Endothelial cell of umbilical vein (primary cell): Measurements from ENCODE around the gene PRKCB.

Experiments
- POLR2A ChIP-seq: IDR thresholded peaks from 2 replicates; pipeline ENCODE4 v1.6.1; 2012; ENCODE audit warnings: low read depth, mild to moderate bottlenecking, control low read depth, low read length
- TF ChIP-seq, protein P1 (sequence below), 2 donors: IDR thresholded peaks; 1 replicate in 1 of 2; 2 replicates in 1 of 2; pipeline ENCODE4 v1.5.1; 2011; ENCODE audit warnings: low read length in 2 of 2, mild to moderate bottlenecking in 2 of 2, moderate library complexity in 2 of 2, control low read depth in 1 of 2, inconsistent platforms in 1 of 2, low read depth in 1 of 2; ENCODE audit not compliant: insufficient read depth in 1 of 2; ENCODE audit errors: extremely low read depth in 1 of 2

DNA sequence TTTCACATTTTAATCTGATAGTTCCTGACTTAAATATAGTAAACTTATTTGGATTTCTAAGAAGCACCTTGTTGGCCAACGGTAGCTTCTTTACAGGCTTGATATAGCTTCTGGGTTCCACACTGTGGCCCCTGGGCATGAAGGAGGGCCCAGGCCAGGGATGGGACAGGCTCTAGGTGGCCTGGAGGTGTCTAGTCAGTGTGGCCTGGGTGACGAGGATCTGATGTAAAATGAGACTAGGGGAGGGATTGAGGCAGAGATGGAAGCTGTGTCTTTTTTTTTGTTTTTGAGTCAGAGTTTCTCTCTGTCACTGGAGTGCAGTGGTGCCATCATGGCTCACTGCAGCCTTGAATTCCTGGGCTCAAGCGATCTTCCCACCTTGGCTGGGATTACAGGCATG, 187.0 kb downstream of the PRKCB start:
- TF ChIP-seq POLR2A = no peak
- TF ChIP-seq, protein P1, sequence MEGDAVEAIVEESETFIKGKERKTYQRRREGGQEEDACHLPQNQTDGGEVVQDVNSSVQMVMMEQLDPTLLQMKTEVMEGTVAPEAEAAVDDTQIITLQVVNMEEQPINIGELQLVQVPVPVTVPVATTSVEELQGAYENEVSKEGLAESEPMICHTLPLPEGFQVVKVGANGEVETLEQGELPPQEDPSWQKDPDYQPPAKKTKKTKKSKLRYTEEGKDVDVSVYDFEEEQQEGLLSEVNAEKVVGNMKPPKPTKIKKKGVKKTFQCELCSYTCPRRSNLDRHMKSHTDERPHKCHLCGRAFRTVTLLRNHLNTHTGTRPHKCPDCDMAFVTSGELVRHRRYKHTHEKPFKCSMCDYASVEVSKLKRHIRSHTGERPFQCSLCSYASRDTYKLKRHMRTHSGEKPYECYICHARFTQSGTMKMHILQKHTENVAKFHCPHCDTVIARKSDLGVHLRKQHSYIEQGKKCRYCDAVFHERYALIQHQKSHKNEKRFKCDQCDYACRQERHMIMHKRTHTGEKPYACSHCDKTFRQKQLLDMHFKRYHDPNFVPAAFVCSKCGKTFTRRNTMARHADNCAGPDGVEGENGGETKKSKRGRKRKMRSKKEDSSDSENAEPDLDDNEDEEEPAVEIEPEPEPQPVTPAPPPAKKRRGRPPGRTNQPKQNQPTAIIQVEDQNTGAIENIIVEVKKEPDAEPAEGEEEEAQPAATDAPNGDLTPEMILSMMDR (IDR thresholded peaks at IDR 0.05; ENCODE audit: extremely low read depth in 1 of 2, insufficient read depth in 1 of 2, low read depth in 1 of 2, low read length in 2 of 2) = no peak
